Neutrophil (primary cell): ENCODE results near the gene CCNL1.

Experiments
- H3K27ac ChIP-seq: fragments of 200-600 bp; sonication (generic); 2 replicates; pipeline ENCODE4 v1.5.1; 2016; ENCODE audit warnings: mild to moderate bottlenecking, moderate library complexity
- H3K27me3 ChIP-seq: fragments of 200-600 bp; sonication (generic); 2 replicates; pipeline ENCODE4 v1.6.0; 2016; ENCODE audit warnings: mild to moderate bottlenecking
- H3K36me3 ChIP-seq: fragments of 200-600 bp; sonication (generic); 2 replicates; pipeline ENCODE4 v1.5.1; 2017
- H3K4me1 ChIP-seq, 2 experiments: fragments of 200-600 bp in 1 of 2; sonication (generic) in 1 of 2; 1 replicate in 1 of 2; 2 replicates in 1 of 2; pipeline versions ENCODE4 v1.5.1 to v1.6.1; 2013 to 2016; ENCODE audit warnings: low read depth in 1 of 2, low read length in 1 of 2, mild to moderate bottlenecking in 1 of 2, moderate library complexity in 1 of 2; ENCODE audit not compliant: control insufficient read depth in 1 of 2, insufficient read depth in 1 of 2
- H3K4me3 ChIP-seq, 2 experiments: fragments of 200-600 bp in 1 of 2; sonication (generic) in 1 of 2; 1 replicate in 1 of 2; 2 replicates in 1 of 2; pipeline ENCODE4 v1.5.1; 2013 to 2016; ENCODE audit warnings: low read depth in 1 of 2, low read length in 1 of 2, mild to moderate bottlenecking in 1 of 2, moderate library complexity in 1 of 2
- H3K9me3 ChIP-seq: fragments of 200-600 bp; sonication (generic); 2 replicates; pipeline ENCODE4 v1.5.1; 2016
- TF ChIP-seq, protein P1 (sequence below): fragments of 200-600 bp; sonication (generic); IDR thresholded peaks from 2 replicates; pipeline ENCODE4 v1.5.1; 2016; ENCODE audit warnings: antibody characterized with exemption

CCNL1 gene

GRCh38 chr3:157131861-157132260 lies 28.1 kb downstream of the CCNL1 start:
- no peak overlapping the region for H3K4me3 ChIP-seq
- no peak overlapping the region for H3K27ac ChIP-seq
- H3K27me3 ChIP-seq, result no peaks in the 10 kb centered on the region
- TF ChIP-seq, protein P1, sequence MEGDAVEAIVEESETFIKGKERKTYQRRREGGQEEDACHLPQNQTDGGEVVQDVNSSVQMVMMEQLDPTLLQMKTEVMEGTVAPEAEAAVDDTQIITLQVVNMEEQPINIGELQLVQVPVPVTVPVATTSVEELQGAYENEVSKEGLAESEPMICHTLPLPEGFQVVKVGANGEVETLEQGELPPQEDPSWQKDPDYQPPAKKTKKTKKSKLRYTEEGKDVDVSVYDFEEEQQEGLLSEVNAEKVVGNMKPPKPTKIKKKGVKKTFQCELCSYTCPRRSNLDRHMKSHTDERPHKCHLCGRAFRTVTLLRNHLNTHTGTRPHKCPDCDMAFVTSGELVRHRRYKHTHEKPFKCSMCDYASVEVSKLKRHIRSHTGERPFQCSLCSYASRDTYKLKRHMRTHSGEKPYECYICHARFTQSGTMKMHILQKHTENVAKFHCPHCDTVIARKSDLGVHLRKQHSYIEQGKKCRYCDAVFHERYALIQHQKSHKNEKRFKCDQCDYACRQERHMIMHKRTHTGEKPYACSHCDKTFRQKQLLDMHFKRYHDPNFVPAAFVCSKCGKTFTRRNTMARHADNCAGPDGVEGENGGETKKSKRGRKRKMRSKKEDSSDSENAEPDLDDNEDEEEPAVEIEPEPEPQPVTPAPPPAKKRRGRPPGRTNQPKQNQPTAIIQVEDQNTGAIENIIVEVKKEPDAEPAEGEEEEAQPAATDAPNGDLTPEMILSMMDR, result no peak
- no peaks in the 10 kb centered on the region for H3K9me3 ChIP-seq
- H3K36me3 ChIP-seq, result peaks cover 18% of the 10 kb centered on the region
- H3K4me1 ChIP-seq, result peaks cover 25 to 43% of the 10 kb centered on the region in 2 experiments

DNA sequence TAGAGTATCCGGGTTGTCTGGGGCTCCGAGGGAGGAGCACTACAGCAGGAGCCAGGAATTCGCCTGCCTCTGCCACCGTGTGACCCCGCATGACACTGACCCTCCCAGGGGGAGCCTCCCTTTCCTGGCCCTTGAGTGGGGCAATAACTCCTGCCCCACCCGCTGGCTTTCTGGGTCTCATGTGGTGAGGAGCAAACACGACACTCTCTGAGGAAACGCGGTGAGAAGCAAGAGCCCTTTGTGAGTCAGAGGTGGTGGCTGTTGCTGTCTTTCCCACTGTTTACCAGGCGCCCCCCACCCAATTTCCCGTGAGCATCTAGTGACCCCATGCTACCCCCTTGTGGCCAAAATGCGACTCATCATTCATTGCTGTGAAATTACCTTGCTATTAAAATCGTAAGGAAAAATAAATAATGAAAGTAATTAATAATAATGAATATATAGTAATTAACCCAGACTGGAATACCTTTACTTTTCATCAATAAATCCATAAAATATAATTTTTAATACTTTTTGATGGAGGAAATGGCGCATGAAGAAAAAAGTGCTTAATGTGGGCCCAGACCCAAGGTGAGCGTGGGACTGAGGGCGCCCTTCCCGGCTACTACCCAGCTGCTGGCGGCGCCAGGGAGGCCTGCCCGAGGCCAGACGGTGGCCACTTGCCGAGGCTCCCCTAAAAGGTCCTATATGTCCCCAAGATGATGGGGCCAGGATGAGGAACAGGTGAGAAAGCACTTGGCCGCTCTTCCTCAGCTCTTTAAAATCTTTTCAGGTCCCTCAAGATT lies 29.3 kb downstream of the CCNL1 start:
- Histone ChIP-seq H3K27me3 (no peaks in the 10 kb centered on the region), H3K9me3 (no peaks in the 10 kb centered on the region), H3K4me3 (no peak overlapping the region), H3K27ac (no peak overlapping the region), H3K4me1 (peaks cover 13 to 31% of the 10 kb centered on the region in 2 experiments), H3K36me3 (peaks cover 17% of the 10 kb centered on the region)
- TF ChIP-seq, protein P1, result no peak

DNA sequence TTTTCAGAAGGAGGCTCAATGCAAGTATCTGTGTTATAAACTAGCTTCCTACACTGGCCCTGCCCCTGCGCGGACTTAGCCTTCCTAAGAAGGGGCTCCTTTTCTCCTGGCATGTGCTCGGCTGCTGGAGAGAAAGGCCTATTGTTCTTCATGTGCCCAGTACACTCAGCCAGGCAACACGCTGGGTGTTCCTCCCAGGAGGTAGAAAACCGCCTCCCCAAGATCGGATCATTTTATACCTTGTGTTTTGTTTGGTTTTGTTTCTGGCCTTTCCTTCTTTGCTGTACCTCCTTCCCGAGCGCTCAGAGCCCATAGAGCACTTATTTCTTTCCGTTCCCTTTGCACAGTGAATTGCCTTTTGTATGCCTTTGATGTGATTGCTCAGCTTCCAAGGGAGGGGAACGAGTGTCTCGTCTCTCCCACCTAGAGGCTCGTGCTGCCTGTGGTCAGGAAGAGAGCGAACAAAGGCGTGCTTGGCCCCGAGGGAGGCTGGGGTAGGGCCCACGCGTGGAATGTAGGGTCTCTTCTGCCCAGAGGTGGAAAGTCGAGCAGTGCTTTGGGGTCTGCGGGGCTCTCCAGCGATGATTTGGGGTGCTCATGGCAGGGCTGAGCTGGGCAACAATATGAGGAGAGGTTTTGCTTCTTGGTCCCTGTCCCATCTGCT lies 30.0 kb downstream of the CCNL1 start:
- H3K27me3 ChIP-seq, result no peaks in the 10 kb centered on the region
- no peak overlapping the region for H3K4me3 ChIP-seq
- no peaks in the 10 kb centered on the region for H3K9me3 ChIP-seq
- no peak overlapping the region for H3K27ac ChIP-seq
- TF ChIP-seq, protein P1, result no peak
- H3K4me1 ChIP-seq, result peaks cover 13 to 31% of the 10 kb centered on the region in 2 experiments
- peaks cover 9% of the 10 kb centered on the region for H3K36me3 ChIP-seq

GRCh38 chr3:157128771-157129681 lies 30.9 kb downstream of the CCNL1 start:
- TF ChIP-seq, protein P1, result no peak
- Histone ChIP-seq H3K4me3 (no peak overlapping the region), H3K27me3 (no peaks in the 10 kb centered on the region), H3K4me1 (peaks cover 13 to 31% of the 10 kb centered on the region in 2 experiments), H3K9me3 (no peaks in the 10 kb centered on the region), H3K27ac (no peak overlapping the region), H3K36me3 (peaks cover under 1% of the 10 kb centered on the region)
